ENCODE results near the gene REEP6.

REEP6 gene

DNA sequence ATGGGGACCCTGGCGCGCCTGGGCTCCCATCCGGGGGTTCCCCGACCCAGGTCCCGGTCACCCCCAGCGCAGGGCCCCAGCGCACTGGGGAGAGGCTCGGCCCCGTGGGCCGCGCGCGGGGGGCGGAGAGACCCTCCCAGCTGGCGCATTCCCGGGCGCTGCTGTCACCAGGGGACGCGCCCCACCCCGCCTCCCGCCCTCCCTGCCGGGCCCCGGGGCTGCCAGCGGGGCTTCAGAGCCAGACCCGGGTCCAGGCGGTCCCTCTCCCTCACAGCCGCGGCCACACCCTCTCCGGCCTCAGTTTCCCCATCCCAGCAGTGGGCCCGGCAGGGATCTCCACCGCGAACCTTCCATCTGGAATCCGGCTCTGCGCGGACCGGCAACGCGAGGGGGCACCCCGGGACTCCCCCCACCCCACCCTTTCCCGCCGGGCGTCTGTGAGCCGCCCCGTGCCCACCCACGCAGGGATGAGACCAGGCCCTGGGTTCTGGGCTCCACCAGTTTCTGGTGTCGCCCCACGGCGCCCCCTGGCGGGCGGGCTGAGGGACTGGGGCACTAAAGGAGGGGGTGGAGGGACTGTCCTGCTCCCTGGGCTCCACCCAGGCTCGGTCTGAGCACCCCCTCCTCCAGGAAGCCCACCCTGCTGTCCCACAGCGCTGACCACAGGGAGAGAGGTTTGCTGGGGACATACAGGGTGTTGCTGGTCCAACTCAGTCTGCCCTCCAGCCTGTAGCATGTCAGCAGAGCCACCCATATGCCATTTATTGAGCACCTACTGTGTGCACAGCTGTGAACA lies 22.7 kb downstream of the REEP6 start:
- H3K4me3 ChIP-seq (replicated peaks; ENCODE audit: insufficient read depth, low read length) = no peak overlapping the region; the same call in 1 of the 2 replicates
- no peak overlapping the region for H3K27ac ChIP-seq (replicated peaks)

DNA sequence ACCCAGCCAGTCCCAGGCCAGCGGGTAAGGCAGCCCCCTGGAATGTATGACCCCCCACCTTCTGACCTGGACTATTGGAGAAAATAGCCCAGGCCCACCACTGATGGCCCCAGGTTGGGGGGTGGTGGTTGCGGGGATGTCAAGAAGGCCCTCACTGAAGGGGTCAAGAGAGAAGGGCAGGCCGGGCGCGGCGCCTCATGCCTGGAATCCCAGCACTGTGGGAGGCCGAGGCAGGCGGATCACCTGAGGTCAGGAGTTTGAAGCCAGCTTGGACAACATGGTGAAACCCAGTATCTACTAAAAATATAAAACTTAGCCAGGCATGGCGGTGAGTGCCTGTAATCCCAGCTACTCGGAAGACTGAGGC lies 23.3 kb downstream of the REEP6 start:
- no peak overlapping the region for H3K27ac ChIP-seq (replicated peaks)
- DNase-seq (ENCODE audit: low read depth in 1 of 2, low spot score in 1 of 2) = no peak
- TF ChIP-seq POLR2AphosphoS5 (IDR thresholded peaks at IDR 0.05; ENCODE audit: low read depth) = no peak
- no peak for TF ChIP-seq REST (IDR thresholded peaks at IDR 0.05; ENCODE audit: insufficient replicate concordance, low read depth)
- H3K4me3 ChIP-seq (replicated peaks; ENCODE audit: insufficient read depth, low read length) = no peak overlapping the region
- H3K27me3 ChIP-seq (ENCODE audit: insufficient read depth, poor library complexity, severe bottlenecking) = peaks cover 24% of the 10 kb centered on the region

More for the DNA sequence above, 22.7 kb downstream of the REEP6 start:
- DNase-seq (ENCODE audit: low read depth in 1 of 2, low spot score in 1 of 2) = peak; percentile 34 to 52
- no peak for TF ChIP-seq GABPA (IDR thresholded peaks at IDR 0.05; ENCODE audit: low read depth)
- TF ChIP-seq REST (IDR thresholded peaks at IDR 0.05; ENCODE audit: insufficient replicate concordance, low read depth) = no peak
- TF ChIP-seq, protein P1, sequence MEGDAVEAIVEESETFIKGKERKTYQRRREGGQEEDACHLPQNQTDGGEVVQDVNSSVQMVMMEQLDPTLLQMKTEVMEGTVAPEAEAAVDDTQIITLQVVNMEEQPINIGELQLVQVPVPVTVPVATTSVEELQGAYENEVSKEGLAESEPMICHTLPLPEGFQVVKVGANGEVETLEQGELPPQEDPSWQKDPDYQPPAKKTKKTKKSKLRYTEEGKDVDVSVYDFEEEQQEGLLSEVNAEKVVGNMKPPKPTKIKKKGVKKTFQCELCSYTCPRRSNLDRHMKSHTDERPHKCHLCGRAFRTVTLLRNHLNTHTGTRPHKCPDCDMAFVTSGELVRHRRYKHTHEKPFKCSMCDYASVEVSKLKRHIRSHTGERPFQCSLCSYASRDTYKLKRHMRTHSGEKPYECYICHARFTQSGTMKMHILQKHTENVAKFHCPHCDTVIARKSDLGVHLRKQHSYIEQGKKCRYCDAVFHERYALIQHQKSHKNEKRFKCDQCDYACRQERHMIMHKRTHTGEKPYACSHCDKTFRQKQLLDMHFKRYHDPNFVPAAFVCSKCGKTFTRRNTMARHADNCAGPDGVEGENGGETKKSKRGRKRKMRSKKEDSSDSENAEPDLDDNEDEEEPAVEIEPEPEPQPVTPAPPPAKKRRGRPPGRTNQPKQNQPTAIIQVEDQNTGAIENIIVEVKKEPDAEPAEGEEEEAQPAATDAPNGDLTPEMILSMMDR (IDR thresholded peaks at IDR 0.05; ENCODE audit: insufficient read depth, low read length) = peak; percentile 54
- H3K27me3 ChIP-seq (ENCODE audit: insufficient read depth, poor library complexity, severe bottlenecking) = peaks cover 24% of the 10 kb centered on the region

- DNase-seq (ENCODE audit: low read depth in 1 of 2, low spot score in 1 of 2) = no peak
- Histone ChIP-seq H3K27ac (replicated peaks) (no peak overlapping the region), H3K4me3 (replicated peaks; ENCODE audit: insufficient read depth, low read length) (no peak overlapping the region), H3K27me3 (ENCODE audit: insufficient read depth, poor library complexity, severe bottlenecking) (peaks cover 22% of the 10 kb centered on the region)
- TF ChIP-seq POLR2AphosphoS5 (IDR thresholded peaks at IDR 0.05; ENCODE audit: low read depth) (no peak), REST (IDR thresholded peaks at IDR 0.05; ENCODE audit: insufficient replicate concordance, low read depth) (no peak), SPI1 (IDR thresholded peaks at IDR 0.05; ENCODE audit: borderline replicate concordance, low read depth) (no peak), GABPA (IDR thresholded peaks at IDR 0.05; ENCODE audit: low read depth) (no peak)
- TF ChIP-seq, protein P1 (IDR thresholded peaks at IDR 0.05; ENCODE audit: insufficient read depth, low read length) = no peak
Measured at GRCh38 chr19:1514986-1515721, 24.2 kb downstream of the REEP6 start.

Measured in HL-60 (cell line).